A673 (cell line): ENCODE measurements around the gene LRRC3. TPM values are rescaled to one million over a fixed set of nuclear protein-coding genes. Genes with fewer than 3 reads are reported as not detected.

Source experiments
- BruUV-seq: library from RNA; stranded (reverse); fragments of 400-500 nt; replicated peaks from 2 replicates; lab custom pipeline; 2021; lab: Mats Ljungman, UMichigan
- CTCF ChIA-PET: fragments of 300-600 bp; sonication (Branson Sonifier 250); formaldehyde crosslinking; loops from one replicate; lab custom pipeline; 2022; ENCODE audit warnings: antibody characterized with exemption; lab: Charles Lee
- POLR2A ChIA-PET: fragments of 300-600 bp; sonication (Branson Sonifier 250); formaldehyde crosslinking; loops from one replicate; lab custom pipeline; 2022; ENCODE audit warnings: antibody characterized with exemption; ENCODE audit not compliant: low non-redundant PET; lab: Charles Lee
- DNase-seq: peaks from one replicate; pipeline ENCODE4 v3.0.0-alpha.2; 2015; ENCODE audit warnings: low spot score
- H3K27ac ChIP-seq: fragments of 200-600 bp; sonication (generic); 2 replicates; pipeline ENCODE4 v1.5.1; 2016; ENCODE audit warnings: mixed run types, low read depth, mild to moderate bottlenecking, mixed read lengths, antibody characterized with exemption, low read length; ENCODE audit not compliant: poor library complexity, severe bottlenecking
- H3K27me3 ChIP-seq: fragments of 200-600 bp; sonication (generic); replicated peaks from 2 replicates; pipeline ENCODE4 v1.6.1; 2017; ENCODE audit warnings: mixed run types, low read depth, mild to moderate bottlenecking, mixed read lengths, antibody characterized with exemption, low read length; ENCODE audit not compliant: insufficient read depth, poor library complexity
- H3K36me3 ChIP-seq: fragments of 200-600 bp; sonication (generic); 2 replicates; pipeline ENCODE4 v1.6.1; 2016; ENCODE audit warnings: mixed run types, mild to moderate bottlenecking, mixed read lengths, antibody characterized with exemption, low read length; ENCODE audit not compliant: insufficient read depth, poor library complexity, severe bottlenecking
- H3K4me1 ChIP-seq: fragments of 200-600 bp; sonication (generic); 2 replicates; pipeline ENCODE4 v1.6.1; 2017; ENCODE audit warnings: mixed run types, mild to moderate bottlenecking, mixed read lengths, antibody characterized with exemption, low read length; ENCODE audit not compliant: insufficient read depth, poor library complexity, severe bottlenecking
- H3K4me3 ChIP-seq: fragments of 200-600 bp; sonication (generic); 2 replicates; pipeline ENCODE4 v1.5.1; 2016; ENCODE audit warnings: low read depth, mixed run types, mild to moderate bottlenecking, mixed read lengths, low read length; ENCODE audit not compliant: poor library complexity, severe bottlenecking
- H3K9me3 ChIP-seq: fragments of 200-600 bp; sonication (generic); 2 replicates; pipeline ENCODE4 v1.6.1; 2016; ENCODE audit warnings: mixed run types, low read depth, mild to moderate bottlenecking, mixed read lengths, antibody characterized with exemption, low read length; ENCODE audit not compliant: poor library complexity, severe bottlenecking
- EZH2 ChIP-seq: fragments of 200-600 bp; sonication (generic); IDR thresholded peaks from 2 replicates; pipeline ENCODE4 v1.6.1; 2017; ENCODE audit warnings: borderline replicate concordance, low read depth, mild to moderate bottlenecking, mixed read lengths, antibody characterized with exemption, low read length; ENCODE audit not compliant: poor library complexity, severe bottlenecking
- intact Hi-C: fragments of 100-400 bp; cut with micrococcal nuclease; formaldehyde crosslinking; loops from one replicate; pipeline ENCODE4 v1.10.0; 2022; ENCODE audit not compliant: unreplicated experiment
- total RNA-seq: library from RNA; stranded (reverse); gene quantifications from 2 replicates; pipeline ENCODE4 v1.2.3, GENCODE V29; 2021
- TF ChIP-seq, protein P1 (sequence below): fragments of 300-800, 200-600 bp; sonication (generic); conservative IDR thresholded peaks from 2 replicates; pipeline ENCODE4 v1.5.1; 2017; ENCODE audit warnings: low read depth, mild to moderate bottlenecking, antibody characterized with exemption, low read length, moderate library complexity, mixed read lengths

Gene LRRC3
- total RNA-seq, 1 experiment from 2014 or later: 1.5 TPM

DNA sequence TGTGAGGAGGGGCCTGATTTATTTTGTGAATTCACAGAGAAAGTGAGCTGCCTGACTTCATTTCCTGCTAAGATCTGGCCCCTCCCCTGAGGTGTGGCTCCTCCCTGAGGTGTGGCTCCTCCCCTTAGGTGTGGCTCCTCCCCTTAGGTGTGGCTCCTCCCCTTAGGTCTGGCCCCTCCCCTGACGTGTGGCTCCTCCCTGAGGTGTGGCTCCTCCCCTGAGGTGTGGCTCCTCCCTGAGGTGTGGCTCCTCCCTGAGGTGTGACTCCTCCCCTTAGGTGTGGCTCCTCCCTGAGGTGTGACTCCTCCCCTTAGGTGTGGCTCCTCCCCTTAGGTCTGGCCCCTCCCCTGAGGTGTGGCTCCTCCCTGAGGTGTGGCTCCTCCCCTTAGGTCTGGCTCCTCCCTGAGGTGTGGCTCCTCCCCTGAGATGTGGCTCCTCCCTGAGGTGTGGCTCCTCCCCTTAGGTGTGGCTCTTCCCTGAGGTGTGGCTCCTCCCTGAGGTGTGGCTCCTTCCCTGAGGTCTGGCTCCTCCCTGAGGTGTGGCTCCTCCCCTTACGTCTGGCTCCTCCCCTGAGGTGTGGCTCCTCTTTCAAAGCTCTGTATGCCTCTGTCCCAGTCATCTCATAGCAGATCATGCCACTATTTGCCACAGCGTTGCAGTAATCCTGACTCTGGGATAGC lies 26.9 kb upstream of the LRRC3 start:
- CTCF ChIA-PET: no interaction called here
- intact Hi-C loops: no loop called here
- no peak overlapping the region for H3K4me3 ChIP-seq
- no peaks in the 10 kb centered on the region for H3K4me1 ChIP-seq
- POLR2A ChIA-PET: no interaction called here
- no peaks in the 10 kb centered on the region for H3K27me3 ChIP-seq
- no peak overlapping the region for H3K27ac ChIP-seq
- H3K9me3 ChIP-seq: peaks cover 6% of the 10 kb centered on the region
- DNase-seq: peak; percentile 39
- BruUV-seq: no TSS peak
- TF ChIP-seq EZH2: no peak
- TF ChIP-seq, protein P1, sequence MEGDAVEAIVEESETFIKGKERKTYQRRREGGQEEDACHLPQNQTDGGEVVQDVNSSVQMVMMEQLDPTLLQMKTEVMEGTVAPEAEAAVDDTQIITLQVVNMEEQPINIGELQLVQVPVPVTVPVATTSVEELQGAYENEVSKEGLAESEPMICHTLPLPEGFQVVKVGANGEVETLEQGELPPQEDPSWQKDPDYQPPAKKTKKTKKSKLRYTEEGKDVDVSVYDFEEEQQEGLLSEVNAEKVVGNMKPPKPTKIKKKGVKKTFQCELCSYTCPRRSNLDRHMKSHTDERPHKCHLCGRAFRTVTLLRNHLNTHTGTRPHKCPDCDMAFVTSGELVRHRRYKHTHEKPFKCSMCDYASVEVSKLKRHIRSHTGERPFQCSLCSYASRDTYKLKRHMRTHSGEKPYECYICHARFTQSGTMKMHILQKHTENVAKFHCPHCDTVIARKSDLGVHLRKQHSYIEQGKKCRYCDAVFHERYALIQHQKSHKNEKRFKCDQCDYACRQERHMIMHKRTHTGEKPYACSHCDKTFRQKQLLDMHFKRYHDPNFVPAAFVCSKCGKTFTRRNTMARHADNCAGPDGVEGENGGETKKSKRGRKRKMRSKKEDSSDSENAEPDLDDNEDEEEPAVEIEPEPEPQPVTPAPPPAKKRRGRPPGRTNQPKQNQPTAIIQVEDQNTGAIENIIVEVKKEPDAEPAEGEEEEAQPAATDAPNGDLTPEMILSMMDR: no peak
- no peaks in the 10 kb centered on the region for H3K36me3 ChIP-seq

DNA sequence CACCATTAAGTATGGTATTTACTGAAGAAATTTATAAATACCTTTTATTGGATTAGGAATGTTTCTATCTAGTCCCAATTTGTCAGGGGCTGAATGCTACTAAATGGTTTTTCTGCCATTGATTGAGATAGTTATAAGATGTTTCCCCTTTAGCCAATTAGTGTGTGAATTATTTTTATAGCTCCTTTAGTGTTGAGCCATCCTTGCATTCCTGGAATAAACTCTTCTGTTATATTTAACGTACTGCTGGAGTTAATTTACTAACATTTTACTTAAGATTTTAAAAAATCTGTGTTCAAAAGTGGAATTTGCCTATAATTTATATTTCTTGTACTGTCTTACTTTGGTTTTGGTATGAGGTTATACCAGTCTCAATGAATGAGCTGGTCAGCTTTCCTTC lies 25.4 kb upstream of the LRRC3 start:
- Histone ChIP-seq H3K27me3 (no peaks in the 10 kb centered on the region), H3K4me3 (no peak overlapping the region), H3K9me3 (peaks cover 6% of the 10 kb centered on the region), H3K4me1 (no peaks in the 10 kb centered on the region), H3K27ac (no peak overlapping the region), H3K36me3 (no peaks in the 10 kb centered on the region)
- DNase-seq: no peak
- CTCF ChIA-PET: no interaction called here
- POLR2A ChIA-PET: no interaction called here
- TF ChIP-seq, protein P1: no peak
- TF ChIP-seq EZH2: no peak
- no TSS peak for BruUV-seq
- intact Hi-C loops: no loop called here

DNA sequence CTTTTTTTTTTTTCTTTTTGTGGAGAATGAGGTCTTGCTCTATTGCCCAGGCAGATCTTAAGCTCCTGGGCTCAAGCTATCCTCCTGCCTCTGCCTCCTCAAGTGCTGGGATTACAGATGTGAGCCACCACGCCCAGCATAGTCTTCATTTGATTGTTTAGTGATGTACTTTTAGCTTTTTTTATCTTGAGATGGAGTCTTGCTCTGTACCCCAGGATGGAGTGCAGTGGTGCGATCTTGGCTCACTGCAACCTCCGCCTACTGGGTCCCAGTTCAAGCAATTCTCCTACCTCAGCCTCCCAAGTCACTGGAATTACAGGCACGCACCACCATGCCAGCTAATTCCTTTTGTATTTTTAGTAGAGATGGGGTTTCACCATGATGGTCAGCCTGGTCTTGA lies 24.0 kb upstream of the LRRC3 start:
- Histone ChIP-seq H3K9me3 (peaks cover 6% of the 10 kb centered on the region), H3K4me3 (no peak overlapping the region), H3K36me3 (no peaks in the 10 kb centered on the region), H3K27ac (no peak overlapping the region), H3K27me3 (no peaks in the 10 kb centered on the region), H3K4me1 (no peaks in the 10 kb centered on the region)
- DNase-seq: no peak
- no TSS peak for BruUV-seq
- CTCF ChIA-PET: no interaction called here
- POLR2A ChIA-PET: interaction anchor here (0.7 kb wide), 1 partner anchor 60 kb away, joined by 8 read pairs; no protein-coding TSS in a partner anchor
- intact Hi-C loops: no loop called here
- TF ChIP-seq, protein P1: no peak
- no peak for TF ChIP-seq EZH2
